Esophagus squamous epithelium (tissue), 5 donors: Measurements from ENCODE around the gene FAM114A1. TPM values are rescaled to one million over a fixed set of nuclear protein-coding genes. Genes with fewer than 3 reads are reported as not detected.

Experiments
- DNase-seq: peaks from one replicate; lab custom pipeline; 2025; lab: John Stamatoyannopoulos, UW
- H3K27ac ChIP-seq, 4 donors: fragments of 200-600 bp; sonication (generic); one replicate each; pipeline ENCODE4 v1.5.1; 2016 to 2019; ENCODE audit warnings: mild to moderate bottlenecking in 1 of 4
- H3K27me3 ChIP-seq, 4 donors: fragments of 200-600 bp; sonication (generic); 1 replicate in 3 of 4; 2 replicates in 1 of 4; pipeline versions ENCODE4 v1.5.1 to v1.6.0; 2017 to 2021; ENCODE audit warnings: antibody characterized with exemption in 1 of 4
- H3K36me3 ChIP-seq, 3 donors: fragments of 200-600 bp; sonication (generic); one replicate each; pipeline ENCODE4 v1.5.1; 2016 to 2019
- H3K4me1 ChIP-seq, 3 donors: fragments of 200-600 bp; sonication (generic); one replicate each; pipeline ENCODE4 v1.5.1; 2017 to 2019
- H3K4me3 ChIP-seq, 4 donors: fragments of 200-600 bp; sonication (generic); 1 replicate in 3 of 4; 2 replicates in 1 of 4; pipeline ENCODE4 v1.5.1; 2016 to 2019; ENCODE audit warnings: mild to moderate bottlenecking in 2 of 4, moderate library complexity in 1 of 4
- H3K9me3 ChIP-seq, 3 donors: fragments of 200-600 bp; sonication (generic); one replicate each; pipeline ENCODE4 v1.5.1; 2016 to 2019
- CTCF ChIP-seq, 6 experiments: fragments of 450-650 bp in 4 of 6; fragments of 200-600 bp in 2 of 6; sonication (generic) in 2 of 6; IDR thresholded peaks; one replicate each; pipeline ENCODE4 v1.5.1; 2016 to 2019; ENCODE audit warnings: antibody characterized with exemption in 6 of 6, mild to moderate bottlenecking in 4 of 6, moderate library complexity in 4 of 6
- POLR2A ChIP-seq, 4 donors: fragments of 450-650 bp; IDR thresholded peaks; one replicate each; pipeline ENCODE4 v1.6.1; 2017; ENCODE audit warnings: antibody characterized with exemption in 4 of 4, mild to moderate bottlenecking in 4 of 4, moderate library complexity in 3 of 4
- whole genome bisulfite sequencing, 2 donors: methylation state at CpG; one replicate each; pipeline ENCODE4 v1.1.5; 2018; 5-methylcytosine and 5-hydroxymethylcytosine counted together
- intact Hi-C: fragments of 100-400 bp; cut with DNase I; formaldehyde crosslinking; loops from one replicate; pipeline ENCODE4 v1.15.0; 2022
- total RNA-seq, 4 donors: library from RNA; depleted of rRNA; stranded (reverse); fragments of >200 nt; gene quantifications; one replicate each; pipeline ENCODE4 v1.1.0, GENCODE V29; 2016
- donor health status: DM: yes; HTN: yes; CAD: no.

The FAM114A1 gene
- total RNA-seq, 4 donors from 2014 or later = 36.7 to 80.9 (median 69.2) TPM

- peaks cover 0 to 8% (median 0%) of the 10 kb centered on the region in 3 donors for H3K36me3 ChIP-seq
- no peaks in the 10 kb centered on the region for H3K9me3 ChIP-seq
- intact Hi-C loops = no loop called here
- H3K4me1 ChIP-seq = peaks cover 4 to 28% (median 6%) of the 10 kb centered on the region in 3 donors
- H3K4me3 ChIP-seq = no peak overlapping the region
- peak overlapping the region in 3 of 4 donors; percentile 61 to 69 (median 62) for H3K27ac ChIP-seq
- H3K27me3 ChIP-seq = no peaks in the 10 kb centered on the region
- no peak for TF ChIP-seq POLR2A (IDR thresholded peaks at IDR 0.05)
- no peak for TF ChIP-seq CTCF (IDR thresholded peaks at IDR 0.05)
- DNase-seq = no peak
- 72 to 84% methylated on average over 2 of the region's 2 CpGs for WGBS, 2 donors
Measured at GRCh38 chr4:38950159-38950558, 82.6 kb downstream of the FAM114A1 start.

- no peaks in the 10 kb centered on the region for H3K9me3 ChIP-seq
- intact Hi-C loops = no loop called here
- no peak overlapping the region for H3K4me3 ChIP-seq
- peak overlapping the region in 2 of 4 donors; percentile 61 to 69 for H3K27ac ChIP-seq
- peaks cover 0 to 2% (median 0%) of the 10 kb centered on the region in 3 donors for H3K36me3 ChIP-seq
- WGBS, 2 donors = 45 to 71% methylated on average over 6 of the region's 6 CpGs
- H3K4me1 ChIP-seq = peaks cover 4 to 28% (median 6%) of the 10 kb centered on the region in 3 donors
- DNase-seq = no peak
- TF ChIP-seq POLR2A (IDR thresholded peaks at IDR 0.05) (no peak), CTCF (IDR thresholded peaks at IDR 0.05) (no peak)
- no peaks in the 10 kb centered on the region for H3K27me3 ChIP-seq
Measured at GRCh38 chr4:38950734-38951133, 83.1 kb downstream of the FAM114A1 start.

GRCh38 chr4:38951598-38951997 is 84.0 kb downstream of the FAM114A1 start:
- intact Hi-C loops = no loop called here
- no peaks in the 10 kb centered on the region for H3K27me3 ChIP-seq
- TF ChIP-seq POLR2A (IDR thresholded peaks at IDR 0.05) (no peak), CTCF (IDR thresholded peaks at IDR 0.05) (no peak)
- 56 to 62% methylated on average over 2 of the region's 2 CpGs for WGBS, 2 donors
- no peaks in the 10 kb centered on the region for H3K9me3 ChIP-seq
- H3K27ac ChIP-seq = peak overlapping the region in 2 of 4 donors; percentile 4 to 12
- H3K4me1 ChIP-seq = peaks cover 4 to 28% (median 6%) of the 10 kb centered on the region in 3 donors
- H3K4me3 ChIP-seq = no peak overlapping the region
- DNase-seq = no peak
- H3K36me3 ChIP-seq = no peaks in the 10 kb centered on the region

- TF ChIP-seq CTCF (IDR thresholded peaks at IDR 0.05) = no peak
- no peak for TF ChIP-seq POLR2A (IDR thresholded peaks at IDR 0.05)
Measured at GRCh38 chr4:38952017-38952416, 84.4 kb downstream of the FAM114A1 start.

GRCh38 chr4:38954727-38955126 is 87.1 kb downstream of the FAM114A1 start:
- Histone ChIP-seq H3K27me3 (no peaks in the 10 kb centered on the region), H3K27ac (no peak overlapping the region), H3K4me3 (no peak overlapping the region), H3K4me1 (peaks cover 0 to 10% (median 0%) of the 10 kb centered on the region in 3 donors), H3K36me3 (no peaks in the 10 kb centered on the region), H3K9me3 (no peaks in the 10 kb centered on the region)
- no peak for DNase-seq
- TF ChIP-seq CTCF (IDR thresholded peaks at IDR 0.05) = no peak
- intact Hi-C loops = no loop called here

More at GRCh38 chr4:38952017-38952416, 84.4 kb downstream of the FAM114A1 start:
- H3K4me3 ChIP-seq = no peak overlapping the region
- H3K27me3 ChIP-seq = no peaks in the 10 kb centered on the region
- peaks cover 4 to 31% (median 6%) of the 10 kb centered on the region in 3 donors for H3K4me1 ChIP-seq
- WGBS, 2 donors = 32 to 69% methylated on average over 1 of the region's 1 CpG
- H3K36me3 ChIP-seq = no peaks in the 10 kb centered on the region
- no peak for DNase-seq
- intact Hi-C loops = no loop called here
- peak overlapping the region in 2 of 4 donors; percentile 4 to 12 for H3K27ac ChIP-seq
- no peaks in the 10 kb centered on the region for H3K9me3 ChIP-seq
